NCI-H2171 treated with DMSO at 0.1 percent for 48 hours (cell line): ENCODE measurements around the gene COL9A3.

Experiments
- DNase-seq: peaks from one replicate; lab custom pipeline; 2025; lab: John Stamatoyannopoulos, UW

The COL9A3 gene

GRCh38 chr20:62796699-62797491 is 20.0 kb upstream of the COL9A3 start:
- no peak for DNase-seq

DNA sequence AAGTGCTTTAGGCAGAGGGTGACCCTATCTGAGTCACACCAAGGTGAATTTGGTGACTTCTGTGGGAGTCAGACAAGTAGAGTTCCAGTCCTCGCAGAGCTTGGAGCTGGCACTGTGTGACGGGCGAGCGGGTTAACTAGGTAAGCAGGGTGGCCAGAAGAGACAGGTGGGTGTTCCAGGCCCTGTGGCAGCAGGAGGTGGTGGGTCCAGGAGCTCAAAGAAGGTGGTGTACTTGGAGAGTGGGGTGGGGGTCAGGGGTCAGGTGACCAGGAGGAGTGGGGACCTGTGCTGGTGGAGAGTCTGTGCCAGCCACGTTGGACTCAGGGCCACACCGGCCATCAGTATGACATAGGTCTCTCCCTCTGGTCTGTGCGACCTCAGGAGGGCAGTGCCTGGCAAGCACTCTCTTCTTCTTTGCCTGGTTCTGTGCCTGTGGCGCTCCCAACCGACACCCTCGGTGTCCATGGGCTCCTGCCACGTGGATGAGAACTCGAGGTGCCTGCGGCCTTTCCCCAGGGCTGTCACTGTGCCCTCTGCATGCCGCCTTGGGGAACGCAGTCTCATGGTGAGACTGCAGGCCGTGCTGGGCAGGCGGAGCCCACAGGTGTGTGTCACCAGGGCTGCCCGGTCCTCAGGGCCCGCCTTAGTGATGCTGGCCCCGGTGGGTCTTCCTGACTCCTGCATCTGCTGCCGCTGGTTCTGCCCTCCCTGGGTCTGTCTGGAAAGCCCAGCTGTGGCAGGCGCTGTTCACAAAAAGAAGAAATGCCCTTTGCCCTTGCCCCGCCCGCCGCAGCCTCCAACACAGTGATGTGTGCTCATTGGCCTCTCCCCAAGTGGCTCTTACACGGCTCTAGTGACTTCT is 18.9 kb upstream of the COL9A3 start:
- no peak for DNase-seq

- DNase-seq = no peak
These were observed 17.8 kb upstream of the COL9A3 start for GRCh38 chr20:62799036-62799435.

- DNase-seq = no peak
These were observed 17.4 kb upstream of the COL9A3 start for GRCh38 chr20:62799459-62799858.

DNA sequence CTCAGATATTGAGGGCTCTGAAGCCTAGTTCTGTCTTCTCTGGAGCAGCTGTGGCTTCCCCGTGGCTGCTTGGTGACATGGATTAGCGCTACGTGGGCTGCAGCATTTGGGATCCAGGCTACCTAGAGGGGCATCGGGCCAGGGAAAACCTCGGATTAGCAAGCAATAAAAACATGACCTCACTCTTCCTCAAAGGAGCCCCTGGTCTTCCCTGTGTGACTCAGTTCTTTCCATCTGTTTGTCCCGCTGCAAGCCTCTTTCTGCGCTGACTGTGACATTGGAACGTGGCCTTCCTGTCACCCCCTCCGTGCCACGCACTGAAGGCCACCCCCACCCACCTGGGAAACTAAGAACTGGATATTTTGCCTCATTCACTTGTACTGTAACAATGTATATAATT is 17.0 kb upstream of the COL9A3 start:
- no peak for DNase-seq

GRCh38 chr20:62800314-62801259 is 16.3 kb upstream of the COL9A3 start:
- peak; percentile 39 for DNase-seq

GRCh38 chr20:62801284-62802010 is 15.4 kb upstream of the COL9A3 start:
- DNase-seq = no peak

DNA sequence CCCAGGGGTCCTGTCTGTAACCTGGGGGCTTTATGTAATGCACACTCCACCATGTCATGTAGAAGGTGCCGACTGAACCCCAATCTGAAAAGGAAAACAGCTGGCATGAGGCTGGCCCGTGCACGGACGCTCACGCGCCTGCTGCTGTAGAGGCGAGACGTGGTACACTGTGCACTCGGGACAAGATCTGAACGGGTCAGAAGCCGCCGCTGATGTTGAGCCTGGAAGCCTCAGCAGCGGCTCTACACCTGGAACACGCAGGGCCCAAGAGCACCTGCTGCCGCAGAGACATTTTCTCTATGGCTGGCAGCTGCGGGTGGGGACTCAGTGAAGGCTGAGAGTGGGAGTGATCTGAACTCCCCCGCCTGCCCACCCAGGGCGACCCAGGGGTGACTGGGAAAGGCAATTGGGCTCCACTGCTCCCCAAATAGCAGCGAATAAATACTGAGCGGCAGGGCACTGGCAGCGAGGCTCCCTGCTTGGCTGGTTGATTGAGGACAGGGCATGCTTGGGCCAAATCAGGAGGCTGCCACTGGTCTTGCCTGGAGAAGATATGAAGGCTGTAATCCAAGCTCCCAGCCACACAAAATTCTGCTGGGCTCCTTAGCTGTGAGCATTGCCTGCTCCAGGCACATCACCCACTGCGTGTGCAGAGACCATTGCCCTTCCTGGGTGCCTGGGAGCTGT is 14.7 kb upstream of the COL9A3 start:
- DNase-seq = no peak

DNA sequence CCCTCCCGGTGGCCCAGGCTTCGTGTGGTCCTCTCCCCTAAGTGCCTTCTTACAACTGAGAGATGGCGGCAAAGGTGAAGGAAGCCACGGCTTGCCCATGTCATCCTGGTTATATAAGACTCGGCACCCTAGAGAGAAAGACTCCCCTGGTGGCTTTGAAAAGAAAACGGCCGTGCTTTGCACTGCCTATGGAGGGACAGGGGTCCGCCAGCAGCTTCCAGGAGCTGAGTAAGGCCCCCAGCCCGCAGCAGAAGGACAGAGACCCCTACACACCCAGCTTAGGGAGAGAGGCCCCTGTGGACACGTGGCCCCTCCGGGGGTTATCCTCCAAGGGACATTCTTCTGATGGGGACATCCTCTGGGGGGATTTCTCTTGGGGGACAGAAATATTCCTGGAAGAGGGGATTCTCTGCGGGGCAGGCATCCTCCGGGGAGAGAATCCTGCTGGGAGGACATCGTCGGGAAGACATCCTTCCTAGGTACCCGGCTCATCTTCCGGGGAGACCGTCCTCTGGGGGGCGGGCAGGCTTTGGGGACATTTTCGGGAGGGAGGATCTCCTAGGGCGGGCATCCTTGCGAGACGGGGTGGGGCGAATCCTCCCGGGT is 12.7 kb upstream of the COL9A3 start:
- peak; percentile 19 for DNase-seq

DNA sequence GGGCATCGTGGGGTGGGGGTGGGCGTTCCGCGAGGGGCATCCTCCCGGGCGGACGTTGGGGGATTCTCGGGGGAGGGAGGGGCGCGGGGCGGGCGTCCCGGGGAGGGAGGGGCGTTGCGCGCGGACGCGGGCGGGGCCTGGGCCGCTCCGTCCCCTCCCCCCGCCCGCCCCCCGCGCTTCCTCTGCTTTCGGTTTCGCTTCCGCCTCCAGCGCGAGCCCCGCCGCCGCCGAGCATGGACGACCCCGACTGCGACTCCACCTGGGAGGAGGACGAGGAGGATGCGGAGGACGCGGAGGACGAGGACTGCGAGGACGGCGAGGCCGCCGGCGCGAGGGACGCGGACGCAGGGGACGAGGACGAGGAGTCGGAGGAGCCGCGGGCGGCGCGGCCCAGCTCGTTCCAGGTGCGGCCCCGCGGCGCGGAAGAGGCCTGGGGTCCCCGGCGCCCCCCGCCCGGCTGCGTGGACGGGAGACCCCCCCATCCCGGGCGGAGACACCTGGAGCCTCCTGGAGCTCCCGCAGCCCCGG is 12.2 kb upstream of the COL9A3 start, which contains the start of gene OGFR:
TSS of gene OGFR (plus strand) at position 209 of the 528 bp plus-strand sequence. CDS start at position 234, 25 bp downstream.
- DNase-seq = peak; percentile 46

DNA sequence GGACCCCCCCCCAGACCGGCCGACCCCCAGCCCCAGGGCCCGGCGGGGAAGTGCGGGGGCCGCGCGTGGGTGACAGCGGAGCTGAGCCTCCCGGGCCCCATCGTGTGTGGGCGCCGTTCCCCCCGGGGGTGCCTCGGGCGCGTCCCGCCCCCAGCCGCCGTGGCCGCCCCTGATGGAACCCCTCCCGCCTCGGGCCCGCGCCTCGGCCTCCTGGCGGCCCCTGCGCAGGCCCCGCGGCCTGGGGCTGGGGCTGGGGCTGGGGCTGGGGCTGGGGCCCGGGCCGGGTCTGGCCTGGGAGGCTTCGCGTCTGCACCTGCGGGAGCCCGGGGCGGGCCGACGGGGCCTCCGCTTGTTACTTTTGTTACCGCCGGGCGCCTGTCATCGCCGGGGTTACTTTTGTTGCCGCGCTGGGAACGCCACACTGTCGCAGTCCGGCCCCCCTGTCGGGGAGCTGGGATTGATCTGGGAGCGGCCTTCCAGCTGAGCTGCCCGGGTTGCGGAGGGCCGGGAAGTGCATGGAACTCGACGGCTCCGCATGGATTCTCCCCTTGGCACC is 11.6 kb upstream of the COL9A3 start:
- DNase-seq = no peak

- DNase-seq = no peak
These were observed 11.0 kb upstream of the COL9A3 start for GRCh38 chr20:62805711-62806382.

DNA sequence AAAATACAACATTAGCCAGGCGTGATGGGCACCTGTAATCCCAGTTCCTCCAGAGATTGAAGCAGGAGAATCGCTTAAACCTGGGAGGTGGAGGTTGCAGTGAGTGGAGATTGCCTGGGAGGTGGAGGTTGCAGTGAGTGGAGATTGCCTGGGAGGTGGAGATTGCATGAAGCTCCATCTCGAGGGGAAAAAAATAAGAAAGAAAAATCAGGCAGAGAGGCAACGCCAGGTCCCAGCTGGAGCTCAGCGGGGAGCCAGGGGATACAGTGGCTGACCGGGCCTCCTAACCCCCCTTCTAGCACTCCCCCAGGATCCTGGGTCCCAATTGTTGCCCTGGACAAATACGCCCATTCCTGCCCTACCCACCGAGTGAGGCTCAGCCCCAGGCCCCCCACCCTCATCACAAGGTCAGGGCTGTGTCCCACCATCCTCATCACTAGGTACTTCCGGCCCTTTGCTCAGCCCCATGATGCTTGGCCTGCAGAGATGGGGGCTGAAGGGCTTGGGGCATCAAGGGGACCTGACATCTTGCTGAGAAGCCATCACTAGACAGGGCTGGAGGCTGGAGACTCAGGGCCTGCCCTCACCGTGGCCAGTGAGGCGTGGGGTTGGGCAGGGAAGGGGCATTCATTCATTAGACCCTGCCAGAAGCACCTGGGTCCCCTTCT is 10.3 kb upstream of the COL9A3 start:
- no peak for DNase-seq

GRCh38 chr20:62807444-62808210 is 9.2 kb upstream of the COL9A3 start:
- DNase-seq = no peak

DNA sequence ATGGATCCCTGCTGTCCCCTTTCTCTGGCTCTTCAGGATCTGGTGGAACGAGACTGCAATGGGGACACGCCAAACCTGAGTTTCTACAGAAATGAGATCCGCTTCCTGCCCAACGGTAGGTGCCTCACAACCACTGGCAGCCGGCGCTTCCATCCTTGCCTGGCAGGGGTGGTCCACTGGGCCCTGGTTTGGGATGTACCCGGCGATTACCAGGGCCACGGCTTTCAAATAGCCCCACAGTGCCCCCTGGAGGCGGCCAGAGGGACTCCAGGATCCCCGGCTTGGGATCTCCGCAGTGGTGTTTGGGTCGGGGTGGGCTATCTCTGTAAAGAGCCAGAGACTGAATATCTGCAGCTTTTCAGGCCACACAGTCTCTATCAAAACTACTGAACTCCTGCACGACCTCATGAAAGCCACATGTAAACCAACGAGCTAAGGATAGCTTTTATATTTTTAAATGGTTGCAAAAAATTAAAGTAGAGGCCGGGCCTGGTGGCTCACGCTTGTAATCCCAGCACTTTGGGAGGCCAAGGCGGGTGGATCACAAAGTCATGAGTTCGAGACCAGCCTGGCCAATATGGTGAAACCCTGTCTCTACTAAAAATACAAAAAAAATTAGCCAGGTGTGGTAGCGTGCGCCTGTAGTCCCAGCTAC is 8.5 kb upstream of the COL9A3 start:
- peak; percentile 47 for DNase-seq

DNA sequence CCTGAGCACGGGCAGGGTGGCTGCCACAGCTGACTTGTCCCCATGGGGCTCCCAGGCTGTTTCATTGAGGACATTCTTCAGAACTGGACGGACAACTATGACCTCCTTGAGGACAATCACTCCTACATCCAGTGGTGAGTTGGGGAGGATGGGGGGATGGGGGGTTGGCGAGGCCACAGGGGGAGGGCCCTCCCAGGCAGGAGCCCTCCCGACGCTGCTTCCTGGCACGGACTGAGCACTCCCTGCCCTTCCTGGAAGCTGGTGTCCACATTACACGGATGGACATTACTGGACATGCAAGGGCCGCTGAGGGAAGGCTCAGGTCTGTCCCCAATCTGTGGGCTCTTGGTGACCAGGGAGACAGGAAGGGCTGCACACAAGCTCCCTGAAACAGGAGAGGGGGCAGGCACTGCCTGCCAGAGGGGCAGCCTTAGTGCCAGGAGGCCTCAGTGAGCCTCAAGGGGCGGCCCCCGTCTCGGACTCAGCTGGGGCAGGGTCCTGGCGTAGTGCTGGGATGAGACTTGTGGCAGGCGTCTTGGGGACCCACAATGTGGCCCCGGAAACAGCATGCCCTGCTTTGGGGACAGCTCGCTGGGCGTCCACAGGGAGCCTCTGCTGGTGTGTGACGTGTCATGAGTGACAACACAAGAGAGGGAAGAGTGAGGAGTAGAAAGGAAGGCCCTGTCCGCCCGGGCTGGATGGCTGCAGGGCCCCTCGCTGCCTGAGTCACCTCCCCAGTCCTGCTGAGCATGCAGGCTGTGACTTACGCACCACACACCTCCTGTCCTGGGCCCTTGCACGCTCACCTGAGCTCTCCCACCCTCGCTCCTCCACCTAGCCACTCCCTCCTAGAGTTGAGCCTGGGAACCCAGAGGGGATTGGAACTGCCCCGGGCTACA is 7.1 kb upstream of the COL9A3 start:
- DNase-seq = no peak
